GM23248 (cell line): ENCODE data around the gene CEP170.

Experiments
- EZH2 ChIP-seq: fragments of 200-600 bp; sonication (generic); IDR thresholded peaks from 2 replicates; pipeline ENCODE4 v1.6.1; 2018; ENCODE audit warnings: antibody characterized with exemption, mild to moderate bottlenecking; ENCODE audit not compliant: insufficient read depth, poor library complexity, severe bottlenecking
- EZH2phosphoT487 ChIP-seq: fragments of 200-600 bp; sonication (generic); IDR thresholded peaks from 2 replicates; pipeline ENCODE4 v1.6.1; 2018; ENCODE audit warnings: antibody characterized with exemption, moderate library complexity, mild to moderate bottlenecking, low read depth; ENCODE audit not compliant: insufficient read depth

DNA sequence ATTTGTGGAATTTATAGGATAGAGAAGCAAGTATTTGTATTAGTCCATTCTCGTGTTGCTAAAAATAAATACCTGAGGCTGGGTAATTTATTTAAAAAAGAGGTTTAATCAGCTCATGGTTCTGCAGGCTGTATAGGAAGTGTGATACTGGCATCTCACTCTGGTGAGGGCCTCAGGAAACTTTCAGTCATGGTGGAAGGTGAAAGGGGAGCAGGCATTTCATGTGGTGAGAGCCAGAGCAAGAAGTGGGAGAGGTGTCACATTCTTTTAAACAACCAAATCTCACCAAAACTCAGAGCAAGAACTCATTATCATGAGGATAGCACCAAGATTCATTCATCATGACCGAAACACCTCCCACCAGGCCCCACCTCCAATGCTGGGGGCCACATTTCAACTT, 18.9 kb upstream of the CEP170 start:
- no peak for TF ChIP-seq EZH2
- TF ChIP-seq EZH2phosphoT487: no peak
